Daoy (cell line): ENCODE data around the gene SIVA1. TPM values are rescaled to one million over a fixed set of nuclear protein-coding genes. Genes with fewer than 3 reads are reported as not detected.

Experiments used
- total RNA-seq: library from RNA; depleted of rRNA; stranded (reverse); fragments of >200 nt; shearing (Covaris generic); gene quantifications from 2 replicates; pipeline ENCODE4 v1.2.3, GENCODE V29; 2014; rRNA removed

Gene SIVA1
- total RNA-seq, 1 experiment from 2014 or later = 525 TPM

Other genes starting within 250 kb of the SIVA1 start
- not detected in 2 replicates for gene C14orf180, start 173.4 kb upstream of the SIVA1 start, total RNA-seq
- 7.4 and 7.5 TPM in 2 replicates for gene TMEM179, start 148.4 kb upstream of the SIVA1 start, total RNA-seq
- 40.6 and 48.9 TPM in 2 replicates for gene INF2, start 63.5 kb upstream of the SIVA1 start, total RNA-seq
- gene ADSS1, start 28.9 kb upstream of the SIVA1 start, total RNA-seq = 0.57 and 2.7 TPM in 2 replicates
- 125 and 141 TPM in 2 replicates for gene AKT1, start 42.6 kb downstream of the SIVA1 start, total RNA-seq
- 2.4 and 2.9 TPM in 2 replicates for gene ZBTB42, start 48.0 kb downstream of the SIVA1 start, total RNA-seq
- gene CEP170B, start 112.1 kb downstream of the SIVA1 start, total RNA-seq = 13.5 and 16.7 TPM in 2 replicates
- not detected in 2 replicates for gene PLD4, start 171.7 kb downstream of the SIVA1 start, total RNA-seq
- gene AHNAK2, start 225.2 kb downstream of the SIVA1 start, total RNA-seq = 10.4 and 10.5 TPM in 2 replicates
- gene CLBA1, start 232.6 kb downstream of the SIVA1 start, total RNA-seq = 6.5 and 8.4 TPM in 2 replicates